ENCODE measurements around the gene EFHD1.

Gene EFHD1, protein sequence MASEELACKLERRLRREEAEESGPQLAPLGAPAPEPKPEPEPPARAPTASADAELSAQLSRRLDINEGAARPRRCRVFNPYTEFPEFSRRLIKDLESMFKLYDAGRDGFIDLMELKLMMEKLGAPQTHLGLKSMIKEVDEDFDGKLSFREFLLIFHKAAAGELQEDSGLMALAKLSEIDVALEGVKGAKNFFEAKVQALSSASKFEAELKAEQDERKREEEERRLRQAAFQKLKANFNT

DNA sequence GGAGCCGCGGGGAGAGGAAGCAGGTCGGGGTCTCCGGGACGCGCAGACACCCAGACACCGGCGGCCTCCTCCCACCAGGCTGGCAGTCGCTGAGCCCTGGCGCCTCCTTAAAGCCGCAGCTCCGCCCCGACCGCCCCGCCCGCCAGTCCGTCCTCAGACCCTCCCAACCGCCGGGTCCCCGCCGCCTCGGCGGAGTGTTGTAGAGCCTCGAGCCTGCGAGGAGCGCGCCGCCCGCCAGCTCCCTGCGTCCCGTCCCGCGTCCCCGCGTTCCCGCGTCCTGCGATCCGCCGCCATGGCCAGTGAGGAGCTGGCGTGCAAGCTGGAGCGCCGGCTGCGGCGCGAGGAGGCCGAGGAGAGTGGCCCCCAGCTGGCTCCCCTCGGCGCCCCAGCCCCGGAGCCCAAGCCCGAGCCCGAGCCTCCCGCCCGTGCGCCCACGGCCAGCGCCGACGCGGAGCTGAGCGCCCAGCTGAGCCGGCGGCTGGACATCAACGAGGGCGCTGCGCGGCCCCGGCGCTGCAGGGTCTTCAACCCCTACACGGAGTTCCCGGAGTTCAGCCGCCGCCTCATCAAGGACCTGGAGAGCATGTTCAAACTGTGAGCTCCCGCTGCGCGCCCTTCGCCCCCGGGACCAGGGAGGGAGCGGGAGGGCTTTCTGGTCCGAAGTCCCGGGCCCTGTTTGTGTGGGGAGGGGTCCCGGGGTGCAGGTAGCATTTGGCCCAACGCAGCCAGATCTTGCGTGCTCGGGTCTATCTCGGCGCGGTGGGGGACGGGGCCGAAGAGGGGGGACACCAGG, at the start of gene EFHD1:
EFHD1 (plus strand) TSS at position 192 of the 793 bp plus-strand sequence; CDS start at position 293, 101 bp downstream.
- DNase-seq: peak; percentile 81

DNA sequence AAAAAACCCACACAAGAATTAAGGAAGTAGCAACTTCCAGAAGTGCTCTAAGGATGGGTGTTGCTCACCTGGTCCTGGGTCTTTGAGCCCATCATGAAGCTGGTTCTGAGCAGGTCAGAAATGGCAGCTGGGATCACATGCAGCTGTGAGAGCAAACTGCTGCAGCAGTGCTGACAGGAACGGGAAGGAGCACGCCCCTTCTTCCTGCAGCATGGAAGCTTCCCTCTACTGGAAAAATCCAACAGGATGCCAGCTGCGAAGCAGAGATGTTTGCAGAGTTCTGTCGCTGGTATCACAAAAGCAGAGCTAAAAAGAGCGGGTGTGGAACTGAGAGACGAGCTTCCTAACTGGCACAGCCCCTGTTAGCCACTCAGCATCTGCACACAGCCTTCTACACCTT, 49.2 kb upstream of the EFHD1 start:
- no peak for DNase-seq

DNA sequence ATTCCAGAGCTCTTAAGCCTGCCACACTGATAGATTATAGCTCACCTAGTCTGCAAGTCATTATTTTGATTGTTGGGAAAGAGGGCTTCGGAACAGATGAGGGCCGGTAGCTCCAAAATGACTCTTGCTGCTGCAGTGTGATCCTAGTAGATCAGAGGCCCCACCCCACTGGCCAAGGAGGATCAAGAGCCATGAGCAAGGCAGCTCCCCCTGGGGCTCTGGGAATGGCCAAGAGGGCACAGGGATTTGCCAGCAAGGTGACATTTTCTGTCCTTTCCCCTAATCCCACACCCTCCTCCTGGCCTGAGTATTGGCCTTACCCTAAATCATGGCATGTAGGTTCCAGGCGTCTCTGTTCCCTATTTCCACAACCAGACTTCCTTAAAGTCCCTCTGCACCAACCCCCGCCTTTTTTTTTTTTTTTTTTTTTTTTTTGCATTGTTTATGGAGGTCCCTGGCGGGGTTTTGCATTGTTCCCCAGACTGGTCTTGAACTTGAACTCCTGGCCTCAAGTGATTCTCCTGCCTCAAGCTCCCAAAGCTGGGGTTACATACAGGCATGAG, 46.4 kb upstream of the EFHD1 start:
- no peak for DNase-seq

DNA sequence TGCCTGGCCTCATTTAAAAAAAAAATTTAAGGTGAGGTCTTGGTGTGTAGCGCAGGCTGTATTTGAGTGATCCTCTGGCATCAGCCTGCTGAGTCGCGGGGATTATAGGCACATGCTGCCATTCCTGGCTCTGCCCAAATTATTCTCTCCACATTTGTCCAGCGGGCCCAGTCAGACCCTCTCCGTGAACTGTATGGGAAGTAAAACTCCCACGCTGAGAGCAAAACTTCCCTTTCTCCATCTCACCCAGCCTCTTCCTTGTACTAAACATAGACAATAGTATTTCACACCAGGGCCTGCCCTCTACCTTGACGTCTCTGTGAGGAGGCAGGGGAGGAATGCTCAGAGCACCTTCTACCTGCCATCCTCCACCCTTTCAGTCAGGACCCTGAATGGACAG, 45.9 kb upstream of the EFHD1 start:
- DNase-seq: no peak

DNA sequence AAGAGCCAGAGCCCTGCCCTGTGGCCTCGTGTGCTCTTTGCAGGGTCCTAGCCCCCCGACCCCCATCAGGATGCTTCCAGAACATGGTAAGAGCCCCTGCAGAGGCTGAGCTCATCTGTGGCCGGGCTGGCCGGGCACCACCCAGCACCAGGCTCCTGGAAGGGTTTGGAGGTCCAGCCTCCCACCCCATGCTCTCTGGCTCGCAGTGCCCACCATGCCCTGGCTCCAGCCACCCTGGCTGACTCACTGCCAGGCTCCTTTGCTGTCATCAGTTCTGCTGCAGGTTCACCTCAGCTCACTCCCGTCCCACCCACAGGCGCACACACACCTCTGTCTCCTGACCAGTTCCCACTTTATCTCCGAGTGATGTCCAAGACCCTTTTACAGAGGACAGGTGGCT, 45.4 kb upstream of the EFHD1 start:
- DNase-seq: no peak

DNA sequence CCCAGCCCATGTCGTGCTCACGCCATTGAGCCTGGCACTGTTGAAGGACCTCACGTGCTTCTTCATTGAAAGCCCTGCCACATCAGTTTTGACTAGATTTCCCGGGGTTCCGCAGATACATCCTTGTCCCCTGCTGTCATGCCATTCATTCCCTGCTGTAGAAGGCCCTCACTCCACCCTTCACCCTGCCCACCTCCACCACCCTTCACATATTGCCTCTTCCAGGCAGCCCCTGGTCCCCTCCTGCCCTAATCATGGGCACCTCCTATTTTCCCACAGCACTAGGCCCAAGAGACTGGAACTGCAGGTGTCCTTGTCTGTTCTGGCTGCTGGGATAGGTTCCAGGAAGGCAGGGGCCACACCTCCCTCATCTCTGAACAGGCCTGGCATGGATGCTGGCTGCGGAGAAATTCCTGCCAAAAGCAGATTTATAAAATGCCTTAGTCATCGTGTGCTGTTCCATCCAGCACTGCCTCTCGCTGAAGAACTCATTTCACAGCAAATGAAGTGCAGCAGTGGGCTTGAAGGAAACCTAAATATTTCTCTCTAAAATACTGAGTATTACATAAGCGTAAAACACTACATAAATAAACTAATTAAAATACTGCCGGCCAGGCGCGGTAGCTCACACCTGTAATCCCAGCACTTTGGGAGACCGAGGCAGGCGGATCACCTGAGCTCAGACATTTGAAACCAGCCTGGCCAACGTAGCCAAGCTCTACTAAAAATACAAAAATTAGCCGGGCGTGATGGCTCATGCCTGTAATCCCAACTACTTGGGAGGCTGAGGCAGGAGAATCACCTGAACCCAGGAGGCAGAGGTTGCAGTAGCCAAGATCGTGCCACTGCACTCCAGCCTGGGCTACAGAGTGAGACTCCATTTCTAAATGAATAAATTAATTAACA, 44.5 kb upstream of the EFHD1 start:
- no peak for DNase-seq

DNA sequence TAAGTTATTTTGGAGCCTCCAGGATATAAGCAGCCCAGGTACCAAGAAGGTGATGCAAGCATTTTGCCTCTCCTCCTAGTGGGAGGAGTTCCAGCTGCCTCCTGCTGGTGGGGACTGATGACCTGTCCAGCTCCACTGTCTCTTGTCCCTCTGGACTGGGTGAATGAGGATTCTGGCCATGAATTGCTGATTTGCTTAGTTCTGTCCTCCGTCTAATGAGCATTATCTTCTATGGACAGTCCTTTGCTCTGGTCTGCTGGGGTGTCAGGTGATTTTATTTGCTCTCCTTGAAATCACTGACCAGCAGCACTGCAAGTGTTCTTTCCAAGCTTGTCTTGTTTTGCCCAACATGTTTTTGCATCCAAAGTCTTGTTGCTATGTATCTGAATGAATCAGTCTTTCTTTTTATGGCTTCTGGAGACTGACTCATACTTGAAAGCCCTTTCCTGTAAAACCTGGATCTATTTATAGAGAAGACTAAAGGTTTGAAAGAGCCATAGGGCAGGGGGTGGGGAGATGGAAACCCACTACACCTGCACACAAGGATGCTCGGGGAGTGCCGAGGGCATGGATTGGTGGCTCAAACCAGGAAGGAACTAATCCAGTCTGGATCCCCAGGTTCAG, 40.5 kb upstream of the EFHD1 start:
- DNase-seq: no peak

DNA sequence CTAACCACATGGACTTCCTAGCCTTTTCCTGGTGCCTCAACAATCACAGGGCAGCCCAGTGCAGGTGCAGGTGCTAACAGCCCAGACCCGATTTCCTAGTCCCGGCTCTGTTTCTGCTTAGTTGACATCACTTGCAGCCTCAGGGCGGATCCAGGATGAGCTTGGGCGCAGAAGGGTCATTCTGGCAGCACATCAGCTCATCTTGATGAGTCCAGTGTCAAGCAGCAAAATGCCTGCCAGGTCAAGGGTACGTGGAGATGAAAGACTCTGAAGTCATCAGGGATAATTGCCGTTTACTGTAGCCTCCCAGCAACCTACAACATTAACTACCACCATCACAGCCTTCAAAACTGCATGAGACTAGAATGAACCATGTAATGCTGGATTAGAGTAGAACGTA, 39.4 kb upstream of the EFHD1 start:
- DNase-seq: no peak

DNA sequence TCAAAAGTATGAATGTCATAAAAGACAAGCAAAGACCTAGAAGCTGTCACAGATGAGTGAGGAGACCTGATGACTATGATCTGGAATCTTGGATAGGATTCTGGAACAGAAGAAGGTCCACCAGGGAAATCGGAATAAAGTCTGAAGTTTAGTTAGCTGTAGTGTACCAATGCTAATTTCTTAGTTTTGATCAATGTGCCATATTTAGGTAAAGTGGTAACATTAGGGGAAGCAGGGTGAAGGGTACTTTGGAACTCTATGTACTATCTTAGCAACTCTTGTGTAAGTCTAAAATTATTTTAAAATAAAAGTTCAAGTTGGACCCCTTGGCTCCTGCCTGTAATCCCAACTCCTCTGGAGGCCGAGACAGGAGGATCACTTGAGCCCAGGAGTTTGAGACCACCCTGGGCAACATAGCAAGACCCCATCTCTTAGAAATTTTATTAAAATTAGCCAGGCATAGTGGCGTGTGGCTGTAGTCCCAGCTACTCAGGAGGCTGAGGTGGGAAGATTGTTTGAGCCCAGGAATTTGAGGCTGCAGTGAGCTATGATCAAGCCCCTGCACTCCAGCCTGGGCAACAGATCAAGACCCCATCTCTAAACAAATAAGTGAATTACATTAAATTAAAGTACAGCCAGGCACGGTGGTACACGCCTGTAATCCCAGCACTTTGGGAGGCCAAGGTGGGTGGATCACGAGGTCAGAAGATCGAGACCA, 35.9 kb upstream of the EFHD1 start:
- no peak for DNase-seq

DNA sequence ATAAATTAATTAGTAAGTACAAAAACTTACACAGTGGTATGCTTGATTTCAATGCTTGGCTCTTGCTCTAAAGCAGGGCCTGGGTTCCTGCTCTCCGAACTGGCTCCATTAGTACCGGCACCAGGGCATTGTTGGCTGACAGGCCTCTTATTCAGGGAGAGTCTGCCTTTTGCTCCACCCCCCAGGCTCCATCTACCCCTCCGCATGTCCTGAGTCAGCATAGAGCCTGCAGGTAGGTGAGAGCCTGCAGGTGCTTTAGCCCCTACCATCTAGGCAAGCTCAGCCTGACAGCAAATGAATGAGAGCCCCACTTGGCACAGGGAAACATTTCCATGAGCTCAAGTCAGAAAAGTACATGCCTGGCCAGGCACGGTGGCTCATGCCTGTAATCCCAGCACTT, 35.1 kb upstream of the EFHD1 start:
- DNase-seq: no peak

DNA sequence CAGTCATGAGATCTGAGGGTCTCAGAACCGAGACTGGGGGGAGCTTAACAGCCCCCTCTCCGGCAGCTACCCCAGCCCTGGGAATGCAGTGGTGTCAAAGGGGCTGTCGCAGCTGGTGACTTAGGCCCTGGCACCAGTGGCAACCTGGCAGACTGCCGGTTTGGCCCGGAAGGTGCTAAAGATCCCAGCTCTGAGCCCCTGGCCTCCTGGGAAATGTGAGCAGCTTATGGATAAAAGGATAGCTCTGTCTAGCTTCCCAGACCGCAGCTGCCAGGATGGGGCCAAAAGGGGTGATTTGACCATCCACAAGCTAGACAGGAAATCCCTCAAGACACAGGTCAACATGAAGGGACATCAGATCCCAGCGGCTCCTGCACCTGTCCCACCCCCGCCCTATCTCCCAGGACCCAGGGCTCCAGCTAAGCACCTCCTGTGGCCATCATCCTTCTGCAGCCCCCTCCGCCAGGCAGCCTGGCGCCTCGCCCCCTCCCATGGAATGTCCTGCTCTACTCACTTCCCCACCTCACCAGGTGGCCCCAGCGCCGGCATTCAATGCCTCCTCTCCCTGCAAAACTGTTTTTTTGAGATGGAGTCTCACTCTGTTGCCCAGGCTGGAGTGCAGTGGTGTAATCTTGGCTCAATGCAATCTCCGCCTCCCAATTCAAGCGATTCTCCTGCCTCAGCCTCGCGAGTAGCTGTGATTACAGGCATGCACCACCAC, 33.2 kb upstream of the EFHD1 start:
- no peak for DNase-seq

DNA sequence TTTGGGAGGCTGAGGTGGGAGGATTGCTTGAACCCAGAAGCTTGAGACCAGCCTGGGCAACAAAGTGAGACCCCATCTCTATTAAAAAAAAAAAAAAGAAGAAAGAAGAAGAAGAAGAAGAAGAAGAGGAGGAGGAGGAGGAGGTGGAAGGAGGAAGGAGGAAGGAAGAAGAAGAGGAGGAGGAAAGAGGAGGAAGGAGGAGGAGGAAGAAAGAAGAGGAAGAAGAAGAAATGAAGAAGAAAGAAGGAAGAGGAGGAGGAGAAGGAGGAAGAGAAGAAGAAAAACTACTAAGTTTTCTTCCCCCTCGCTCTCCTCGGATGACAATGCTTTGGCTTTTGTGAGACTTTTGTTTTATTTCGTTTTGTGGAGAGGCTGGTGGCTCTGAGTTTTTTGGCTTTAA, 30.1 kb upstream of the EFHD1 start:
- DNase-seq: no peak

DNA sequence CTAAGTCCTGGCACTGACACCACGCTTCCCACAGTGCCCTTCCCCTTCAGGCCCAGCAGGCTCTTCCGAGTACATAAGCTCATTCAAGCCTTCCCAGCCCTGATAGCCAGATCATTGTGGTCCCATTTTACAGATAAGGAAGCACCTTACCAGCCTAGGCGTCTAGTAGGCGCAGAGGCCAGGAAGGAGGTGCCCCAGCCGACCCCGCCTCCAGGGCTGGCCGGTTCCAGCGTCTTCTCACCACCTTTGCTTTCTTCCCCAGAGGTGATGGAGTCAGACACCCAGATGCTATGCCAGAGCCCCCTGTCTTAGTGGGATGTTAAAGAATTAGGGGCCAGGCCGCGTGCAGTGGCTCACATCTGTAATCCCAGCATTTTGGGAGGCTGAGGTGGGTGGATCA, 28.9 kb upstream of the EFHD1 start:
- DNase-seq: no peak

DNA sequence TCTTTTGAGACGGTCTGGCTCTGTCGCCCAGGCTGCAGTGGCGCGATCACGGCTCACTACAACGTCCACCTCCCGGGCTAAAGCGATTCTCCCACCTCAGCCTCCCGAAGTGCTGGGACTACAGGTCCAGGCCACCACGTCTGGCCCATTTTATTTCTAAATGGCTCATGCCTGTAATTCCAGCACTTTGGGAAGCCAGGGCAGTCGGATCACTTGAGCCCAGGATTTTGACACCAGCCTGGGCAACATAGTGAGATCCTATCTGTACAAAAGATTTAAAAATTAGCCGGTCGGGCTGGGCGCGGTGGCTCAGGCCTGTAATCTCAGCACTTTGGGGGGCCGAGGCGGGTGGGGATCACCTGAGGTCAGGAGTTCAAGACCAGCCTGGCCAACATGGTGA, 26.4 kb upstream of the EFHD1 start:
- DNase-seq: no peak

DNA sequence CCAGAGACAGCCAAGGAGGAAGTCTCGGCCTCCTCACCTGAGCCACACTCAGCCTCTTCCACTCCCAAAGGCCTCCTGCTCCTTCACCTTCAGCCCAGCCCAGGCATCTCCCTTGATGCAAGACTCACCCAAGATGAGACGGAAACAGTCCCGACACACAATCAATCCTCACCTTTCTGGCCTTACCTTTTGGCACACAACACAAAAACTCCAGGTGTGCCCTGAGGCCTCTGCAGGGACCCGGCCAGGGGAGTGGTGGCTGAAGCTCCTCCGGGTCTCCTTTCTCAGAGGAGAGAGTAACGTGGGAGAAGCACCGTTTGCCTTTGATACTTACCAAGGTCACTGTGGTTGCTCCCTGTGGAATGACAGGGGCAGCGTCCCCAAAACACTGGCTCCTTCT, 23.8 kb upstream of the EFHD1 start:
- DNase-seq: no peak

DNA sequence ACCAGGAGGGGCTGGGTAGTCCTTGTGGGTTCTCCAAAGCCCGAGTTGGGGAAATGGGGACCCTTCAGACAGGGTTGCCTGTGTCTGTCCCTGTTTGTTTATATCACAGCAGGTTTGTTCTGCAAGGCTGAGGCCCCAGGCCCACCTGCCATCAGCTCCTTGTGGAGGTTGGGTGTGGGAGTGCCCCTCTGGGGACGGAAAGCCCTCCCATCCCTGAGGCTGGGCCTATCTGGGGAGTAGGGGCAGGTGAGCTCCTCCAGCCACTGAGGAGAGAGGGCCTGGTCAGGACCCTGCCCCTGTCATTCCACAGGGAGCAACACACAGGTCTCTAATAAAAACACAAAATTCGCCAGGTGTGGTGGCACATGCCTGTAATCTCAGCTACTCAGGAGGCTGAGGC, 23.3 kb upstream of the EFHD1 start:
- no peak for DNase-seq

DNA sequence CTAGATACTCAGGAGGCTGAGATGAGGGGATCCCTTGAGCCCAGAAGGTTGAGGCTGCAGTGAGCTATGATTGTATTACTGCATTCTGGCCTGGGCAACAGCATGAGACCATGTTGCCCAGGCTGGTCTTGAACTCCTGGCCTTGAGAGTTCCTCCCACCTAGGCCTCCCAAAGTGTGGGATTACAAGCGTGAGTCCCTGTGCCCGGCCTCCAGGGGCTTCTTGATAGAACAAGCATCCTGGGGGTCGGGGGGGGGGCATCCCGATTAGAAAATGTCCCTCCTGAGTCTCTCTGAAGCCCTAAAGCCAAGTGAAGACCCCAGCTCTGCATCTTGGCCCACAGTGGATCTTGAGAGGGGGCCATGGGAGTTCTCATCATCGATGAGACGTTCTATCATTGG, 22.3 kb upstream of the EFHD1 start:
- DNase-seq: no peak

DNA sequence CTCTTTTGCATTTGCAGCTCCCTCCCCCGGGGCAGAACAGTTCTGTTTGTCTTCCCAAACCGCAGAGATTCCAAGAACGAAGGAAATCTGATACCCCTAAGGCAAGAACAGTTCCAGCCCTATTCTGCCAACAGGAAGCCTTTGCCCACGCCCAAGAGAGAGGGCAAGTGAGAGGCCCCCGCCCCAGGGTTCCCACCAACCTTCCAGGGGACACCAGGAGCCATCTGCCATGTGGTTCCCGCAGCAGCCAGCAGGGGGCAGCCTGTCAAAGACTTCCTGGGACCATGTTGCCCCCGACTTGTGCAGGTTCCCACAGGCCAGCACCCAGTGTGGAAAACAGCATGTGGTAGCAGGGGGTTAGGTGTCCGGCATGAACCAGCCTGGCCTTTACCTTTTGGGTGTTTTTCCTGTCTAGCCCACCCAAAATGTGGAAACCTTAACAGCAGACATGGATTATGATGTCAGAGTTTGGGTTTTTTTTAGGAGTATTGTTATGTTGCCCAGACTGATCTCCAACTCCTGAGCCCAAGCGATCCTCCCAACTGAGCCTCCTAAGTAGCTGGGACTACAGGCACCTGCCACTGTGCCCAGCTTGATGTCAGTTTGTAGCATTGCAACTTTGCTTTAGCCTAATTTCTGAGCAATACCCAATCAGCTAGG, 21.7 kb upstream of the EFHD1 start:
- DNase-seq: peak; percentile 37

DNA sequence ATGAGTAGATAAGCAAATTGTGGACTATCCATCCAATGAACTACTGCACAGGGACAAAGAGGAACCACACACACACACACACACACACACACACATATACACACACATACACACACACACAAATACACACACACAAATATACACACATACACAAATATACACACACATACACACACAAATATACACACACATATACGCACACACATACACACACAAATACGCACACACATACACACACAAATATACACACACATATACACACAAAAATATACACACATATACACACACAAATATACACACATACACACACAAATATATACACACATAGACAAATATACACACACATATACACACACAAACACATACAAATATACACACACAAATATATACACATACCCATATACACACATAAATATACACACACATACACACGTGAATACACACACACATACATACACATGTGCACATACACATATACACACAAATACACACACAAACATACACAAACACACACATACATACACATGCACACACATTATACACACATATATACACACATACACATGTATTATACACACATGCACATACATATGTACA, 19.8 kb upstream of the EFHD1 start:
- DNase-seq: no peak

DNA sequence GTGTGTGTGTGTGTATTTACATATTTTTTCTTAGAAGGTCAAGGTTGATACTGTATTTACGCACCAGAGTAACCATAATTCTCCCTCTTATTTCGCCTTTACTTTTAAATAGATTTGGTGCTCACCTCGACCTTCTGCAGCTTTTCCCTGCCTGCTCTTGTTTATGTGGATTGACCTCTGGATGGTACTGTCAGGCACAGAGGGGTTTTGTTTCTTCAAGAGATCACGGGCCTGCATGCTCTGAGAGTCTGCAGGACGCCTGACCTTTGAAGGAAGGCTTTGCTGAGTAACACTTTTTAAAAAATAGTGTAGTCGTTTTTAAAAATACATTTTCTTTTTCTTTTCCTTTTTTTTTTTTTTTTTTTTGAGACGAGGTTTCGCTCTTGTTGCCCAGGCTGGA, 18.1 kb upstream of the EFHD1 start:
- no peak for DNase-seq

DNA sequence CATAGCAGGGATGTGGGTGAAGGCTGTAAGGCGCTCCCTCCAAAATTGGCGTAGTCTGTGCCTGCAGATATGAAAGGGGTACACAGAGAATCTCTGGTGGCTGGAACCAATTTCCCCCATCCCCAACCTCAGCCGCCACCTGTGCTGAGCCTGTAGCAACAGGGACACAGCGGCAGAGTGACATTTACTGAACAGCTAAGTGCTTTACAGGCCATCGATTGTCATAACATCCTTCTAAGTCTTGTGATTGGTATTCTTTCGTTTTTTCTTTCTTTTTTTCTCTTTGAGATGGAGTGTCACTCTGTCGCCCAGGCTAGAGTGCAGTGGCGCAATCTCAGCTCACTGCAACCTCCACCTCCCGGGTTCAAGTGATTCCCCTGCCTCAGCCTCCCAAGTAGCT, 12.2 kb upstream of the EFHD1 start:
- no peak for DNase-seq

Measured in NCI-H345 (cell line).